Smooth muscle cell of the pulmonary artery (primary cell): Measurements from ENCODE around the gene KIF17. TPM values are rescaled to one million over a fixed set of nuclear protein-coding genes. Genes with fewer than 3 reads are reported as not detected.

Experiments used
- total RNA-seq: library from RNA; depleted of rRNA; stranded (reverse); fragments of >200 nt; gene quantifications from 2 replicates; pipeline ENCODE4 v1.2.3, GENCODE V29; 2014

The KIF17 gene
- total RNA-seq, result 0.39 and 3.3 TPM in 2 replicates

DNA sequence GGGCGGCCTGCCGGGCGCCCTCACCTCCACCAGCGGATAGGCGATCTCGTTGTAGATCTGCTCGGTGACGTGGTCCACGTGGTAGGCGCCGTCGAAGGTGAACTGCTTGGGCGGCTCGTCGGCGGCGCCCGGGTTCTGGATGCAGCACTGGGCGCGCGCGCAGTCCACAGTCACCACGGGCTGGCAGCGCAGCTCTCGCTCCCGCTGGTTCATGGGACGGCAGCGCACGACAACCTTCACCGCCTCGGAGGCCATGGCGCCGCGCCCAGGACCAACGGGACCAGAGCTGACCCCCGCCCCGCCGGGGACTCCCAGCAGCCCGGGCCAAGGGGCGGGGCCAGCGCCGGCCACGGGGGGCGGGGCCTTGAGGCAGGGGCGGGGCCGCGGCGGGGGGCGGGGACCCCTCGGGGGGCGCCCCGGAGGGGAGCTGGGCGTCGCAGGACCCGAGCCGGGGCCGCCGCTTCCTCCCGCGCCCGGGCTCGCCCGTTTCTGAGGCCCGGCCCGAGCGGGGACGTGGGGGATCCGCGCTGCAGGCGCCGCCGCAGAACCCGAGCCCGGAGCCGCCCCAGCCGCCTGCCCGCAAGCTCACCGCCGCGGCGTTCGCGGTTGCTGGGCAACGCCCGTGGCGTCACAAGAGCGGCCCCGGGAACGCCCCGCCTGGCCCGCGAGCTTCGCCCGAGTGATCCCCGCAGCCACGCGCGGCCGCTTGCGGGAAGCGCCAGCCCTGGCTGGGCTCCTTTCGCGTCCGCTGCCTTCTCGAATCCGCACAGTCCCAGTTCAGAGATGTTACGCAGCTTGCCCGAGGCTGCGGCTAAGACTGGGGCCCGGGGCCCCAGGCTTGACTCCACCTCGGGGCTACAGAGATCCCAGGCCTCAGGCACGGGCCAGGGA is at the start of gene KIF17:
Gene KIF17, minus strand, starts transcription at position 556 of the 891 bp plus-strand sequence. Its CDS starts 301 bp downstream, at position 255.

GRCh38 chr1:20732588-20733359 is 15.0 kb upstream of the KIF17 start, which contains the start of gene SH2D5:
Gene SH2D5 (minus strand): TSS chr1:20732703. CDS start chr1:20728044, 4,659 bp downstream.

GRCh38 chr1:20661207-20662109 is 56.3 kb downstream of the KIF17 start, which contains the start of gene DDOST:
Gene DDOST (minus strand): TSS chr1:20661369. CDS start chr1:20661350, 19 bp downstream.

GRCh38 chr1:20633190-20634064 is 84.4 kb downstream of the KIF17 start, which contains the start of gene PINK1:
Gene PINK1 (plus strand): TSS chr1:20633458. CDS start chr1:20633549, 91 bp downstream.

Other genes starting within 250 kb of the KIF17 start
- gene CAMK2N1, start 231.8 kb downstream of the KIF17 start, total RNA-seq, result 7.2 and 16.1 TPM in 2 replicates
- gene MUL1, start 209.9 kb downstream of the KIF17 start, total RNA-seq, result 28.2 and 29.8 TPM in 2 replicates
- gene FAM43B, start 165.4 kb downstream of the KIF17 start, total RNA-seq, result 0.07 and 0.13 TPM in 2 replicates
- gene CDA, start 128.9 kb downstream of the KIF17 start, total RNA-seq, result 0.39 and 0.92 TPM in 2 replicates
- gene PINK1, start 84.5 kb downstream of the KIF17 start, total RNA-seq, result 80.3 and 85.4 TPM in 2 replicates
- 424 and 493 TPM in 2 replicates for gene DDOST, start 56.6 kb downstream of the KIF17 start, total RNA-seq
- gene SH2D5, start 14.7 kb upstream of the KIF17 start, total RNA-seq, result 1.0 and 16.6 TPM in 2 replicates
- gene HP1BP3, start 69.3 kb upstream of the KIF17 start, total RNA-seq, result 195 and 241 TPM in 2 replicates